K562 (cell line): ENCODE results near the gene GJC2. TPM values are rescaled to one million over a fixed set of nuclear protein-coding genes. Genes with fewer than 3 reads are reported as not detected.

ENCODE experiments used
- EP300 ChIP-seq: IDR thresholded peaks from 2 replicates; pipeline ENCODE4 v1.6.1; 2012; ENCODE audit warnings: low read length, improper control_type of control experiment
- ERF ChIP-seq: fragments of 450-650 bp; formaldehyde crosslinking; IDR thresholded peaks from 2 replicates; pipeline ENCODE4 v1.4.0; 2020; ENCODE audit warnings: mild to moderate bottlenecking, mixed read lengths
- GTF2F1 ChIP-seq: IDR thresholded peaks from 2 replicates; pipeline ENCODE4 v1.6.1; 2011; ENCODE audit warnings: low read depth, low read length, improper control_type of control experiment
- HMGN3 ChIP-seq: IDR thresholded peaks from 2 replicates; pipeline ENCODE4 v1.6.1; 2011; ENCODE audit warnings: borderline replicate concordance, low read depth, mild to moderate bottlenecking, mixed read lengths, low read length; ENCODE audit not compliant: insufficient read length; ENCODE audit errors: extremely low read depth
- MEF2D ChIP-seq: conservative IDR thresholded peaks from 2 replicates; pipeline ENCODE4 v1.6.1; 2016; ENCODE audit warnings: low read depth, missing genetic modification characterization, missing compliant biosample characterization
- NCOR1 ChIP-seq: fragments of 450-650 bp; IDR thresholded peaks from 2 replicates; pipeline ENCODE4 v1.6.1; 2016; ENCODE audit warnings: mild to moderate bottlenecking, moderate library complexity
- PCBP2 ChIP-seq: fragments of 200-400 bp; formaldehyde crosslinking; IDR thresholded peaks from 2 replicates; pipeline ENCODE4 v1.6.1; 2018; ENCODE audit warnings: low read length, low read depth, mild to moderate bottlenecking, moderate library complexity; ENCODE audit not compliant: poor library complexity, severe bottlenecking
- PHB2 ChIP-seq: fragments of 450-650 bp; IDR thresholded peaks from 2 replicates; pipeline ENCODE4 v1.6.1; 2017; ENCODE audit warnings: low read depth
- RHOXF2B ChIP-seq: fragments of 250-450 bp; sonication (Bioruptor Pico); conservative IDR thresholded peaks from 2 replicates; pipeline ENCODE4 v1.5.1; 2021
- RNF219 ChIP-seq: fragments of 250-450 bp; sonication (Bioruptor Pico); IDR thresholded peaks from 2 replicates; pipeline ENCODE4 v1.5.0; 2022; ENCODE audit warnings: mild to moderate bottlenecking
- SRSF7 ChIP-seq: fragments of 200-400 bp; formaldehyde crosslinking; optimal IDR thresholded peaks from 2 replicates; pipeline ENCODE3; 2017; ENCODE audit warnings: mild to moderate bottlenecking, low read depth, low read length
- ZBED1 ChIP-seq: IDR thresholded peaks from 2 replicates; pipeline ENCODE4 v1.6.1; 2014
- ZBTB17 ChIP-seq: fragments of 450-650 bp; formaldehyde crosslinking; IDR thresholded peaks from 2 replicates; pipeline ENCODE4 v1.4.0; 2020; ENCODE audit warnings: mild to moderate bottlenecking
- ZNF277 ChIP-seq: fragments of 250-450 bp; sonication (Bioruptor Pico); IDR thresholded peaks from 2 replicates; pipeline ENCODE4 v1.8.0; 2022; ENCODE audit warnings: inconsistent platforms, mild to moderate bottlenecking, moderate library complexity, borderline replicate concordance
- ZNF639 ChIP-seq, 2 experiments: fragments of 200-800 bp in 1 of 2; sonication (Bioruptor generic) in 1 of 2; sonication (generic) in 1 of 2; formaldehyde crosslinking in 1 of 2; IDR thresholded peaks in 1 of 2; conservative IDR thresholded peaks in 1 of 2; 2 replicates each; pipeline versions ENCODE4 v1.5.0 to v1.6.1; 2016 to 2020; ENCODE audit warnings: missing compliant biosample characterization in 1 of 2, missing genetic modification characterization in 1 of 2, missing genetic modification reagents in 1 of 2
- ZNF699 ChIP-seq: fragments of 250-450 bp; sonication (Bioruptor Pico); IDR thresholded peaks from 2 replicates; pipeline ENCODE4 v1.8.0; 2021; ENCODE audit warnings: mild to moderate bottlenecking, moderate library complexity; ENCODE audit not compliant: insufficient replicate concordance
- polyA plus RNA-seq, 8 experiments: library from polyadenylated mRNA; depleted of rRNA in 4 of 8; stranded (reverse) in 5 of 8; unstranded in 3 of 8; fragments of >200 nt; fragmentation: Nextera tagmentation in 2 of 8; fragmentation: Illumina TruSeq in 1 of 8; extraction: Ambion mirVana in 2 of 8; extraction: Trizol in 1 of 8; gene quantifications; 2 replicates each; pipeline versions ENCODE4 v1.2.1 to v1.2.3, GENCODE V29; 2011 to 2014; ENCODE audit warnings: inconsistent platforms in 1 of 8, missing spikeins in 1 of 8
- total RNA-seq, 7 experiments: library from RNA; depleted of rRNA in 6 of 7; stranded (reverse); fragments of >200 nt in 6 of 7; fragmentation: Illumina TruSeq in 2 of 7; extraction: Trizol in 2 of 7; gene quantifications; 2 replicates each; pipeline versions ENCODE4 v1.2.1 to v1.2.3, GENCODE V29; 2011 to 2021; ENCODE audit warnings: low replicate concordance in 1 of 7
- TF ChIP-seq, protein P1 (sequence below): sonication (generic); formaldehyde crosslinking; IDR thresholded peaks from 2 replicates; pipeline ENCODE4 v1.8.1; 2023; ENCODE audit warnings: mild to moderate bottlenecking, missing genetic modification reagents
- TF ChIP-seq, protein P2 (sequence below): fragments of 200-800 bp; sonication (Bioruptor generic); IDR thresholded peaks from 2 replicates; pipeline ENCODE4 v1.6.1; 2017; ENCODE audit warnings: missing genetic modification characterization, missing compliant biosample characterization
- TF ChIP-seq, protein P3 (sequence below): fragments of 450-650 bp; IDR thresholded peaks from 2 replicates; pipeline ENCODE4 v1.6.1; 2016; ENCODE audit warnings: missing biosample characterization, missing genetic modification characterization

The GJC2 gene
- total and polyA plus RNA-seq, 9 of the 15 experiments (the other 6 are each of a cell fraction or from before 2014, with no cell fraction given): 0.03 to 0.62 (median 0.11) TPM; not detected in 2

GRCh38 chr1:228125185-228125584 lies 24.5 kb upstream of the GJC2 start (continued):
- TF ChIP-seq GTF2F1 (no peak), ZBED1 (no peak), RHOXF2B (no peak), PHB2 (no peak), NCOR1 (no peak), SRSF7 (no peak), ZNF639 (CRISPR knock-in tag; conservative IDR thresholded peaks at IDR 0.05 in 1 of 2, IDR thresholded peaks at IDR 0.05 in 1 of 2) (peak in 1 of 2 experiments; percentile 86; a peak in 2 of 4 replicates), RNF219 (CRISPR knock-in tag) (no peak), ERF (no peak), ZNF699 (no peak), MEF2D (peak; percentile 84), ZBTB17 (0 out of 2 replicates have a peak, but pooled peaks have one; percentile 67), HMGN3 (no peak), EP300 (no peak), PCBP2 (no peak), ZNF277 (CRISPR knock-in tag) (no peak)
- TF ChIP-seq, protein P1, sequence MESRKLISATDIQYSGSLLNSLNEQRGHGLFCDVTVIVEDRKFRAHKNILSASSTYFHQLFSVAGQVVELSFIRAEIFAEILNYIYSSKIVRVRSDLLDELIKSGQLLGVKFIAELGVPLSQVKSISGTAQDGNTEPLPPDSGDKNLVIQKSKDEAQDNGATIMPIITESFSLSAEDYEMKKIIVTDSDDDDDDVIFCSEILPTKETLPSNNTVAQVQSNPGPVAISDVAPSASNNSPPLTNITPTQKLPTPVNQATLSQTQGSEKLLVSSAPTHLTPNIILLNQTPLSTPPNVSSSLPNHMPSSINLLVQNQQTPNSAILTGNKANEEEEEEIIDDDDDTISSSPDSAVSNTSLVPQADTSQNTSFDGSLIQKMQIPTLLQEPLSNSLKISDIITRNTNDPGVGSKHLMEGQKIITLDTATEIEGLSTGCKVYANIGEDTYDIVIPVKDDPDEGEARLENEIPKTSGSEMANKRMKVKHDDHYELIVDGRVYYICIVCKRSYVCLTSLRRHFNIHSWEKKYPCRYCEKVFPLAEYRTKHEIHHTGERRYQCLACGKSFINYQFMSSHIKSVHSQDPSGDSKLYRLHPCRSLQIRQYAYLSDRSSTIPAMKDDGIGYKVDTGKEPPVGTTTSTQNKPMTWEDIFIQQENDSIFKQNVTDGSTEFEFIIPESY: no peak
- TF ChIP-seq, protein P2, sequence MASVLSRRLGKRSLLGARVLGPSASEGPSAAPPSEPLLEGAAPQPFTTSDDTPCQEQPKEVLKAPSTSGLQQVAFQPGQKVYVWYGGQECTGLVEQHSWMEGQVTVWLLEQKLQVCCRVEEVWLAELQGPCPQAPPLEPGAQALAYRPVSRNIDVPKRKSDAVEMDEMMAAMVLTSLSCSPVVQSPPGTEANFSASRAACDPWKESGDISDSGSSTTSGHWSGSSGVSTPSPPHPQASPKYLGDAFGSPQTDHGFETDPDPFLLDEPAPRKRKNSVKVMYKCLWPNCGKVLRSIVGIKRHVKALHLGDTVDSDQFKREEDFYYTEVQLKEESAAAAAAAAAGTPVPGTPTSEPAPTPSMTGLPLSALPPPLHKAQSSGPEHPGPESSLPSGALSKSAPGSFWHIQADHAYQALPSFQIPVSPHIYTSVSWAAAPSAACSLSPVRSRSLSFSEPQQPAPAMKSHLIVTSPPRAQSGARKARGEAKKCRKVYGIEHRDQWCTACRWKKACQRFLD (CRISPR knock-in tag): peak; percentile 79; the same call in 1 of the 2 replicates
- TF ChIP-seq, protein P3, sequence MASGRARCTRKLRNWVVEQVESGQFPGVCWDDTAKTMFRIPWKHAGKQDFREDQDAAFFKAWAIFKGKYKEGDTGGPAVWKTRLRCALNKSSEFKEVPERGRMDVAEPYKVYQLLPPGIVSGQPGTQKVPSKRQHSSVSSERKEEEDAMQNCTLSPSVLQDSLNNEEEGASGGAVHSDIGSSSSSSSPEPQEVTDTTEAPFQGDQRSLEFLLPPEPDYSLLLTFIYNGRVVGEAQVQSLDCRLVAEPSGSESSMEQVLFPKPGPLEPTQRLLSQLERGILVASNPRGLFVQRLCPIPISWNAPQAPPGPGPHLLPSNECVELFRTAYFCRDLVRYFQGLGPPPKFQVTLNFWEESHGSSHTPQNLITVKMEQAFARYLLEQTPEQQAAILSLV (tag): peak; percentile 76
